Mesendoderm (in vitro differentiated cells): Measurements from ENCODE around the gene EML4.

Source experiments
- DNase-seq: peaks from one replicate; pipeline ENCODE4 v3.0.0; 2013
- H2AK5ac ChIP-seq: 2 replicates; pipeline ENCODE4 v1.6.1; 2013; ENCODE audit warnings: low read length, inconsistent platforms
- H2BK120ac ChIP-seq: 2 replicates; pipeline ENCODE4 v1.6.1; 2013; ENCODE audit warnings: low read depth, mild to moderate bottlenecking, low read length, moderate library complexity, mixed read lengths
- H2BK15ac ChIP-seq: replicated peaks from 2 replicates; pipeline ENCODE4 v1.6.1; 2013; ENCODE audit warnings: low read depth, mild to moderate bottlenecking, moderate library complexity
- H2BK5ac ChIP-seq: 2 replicates; pipeline ENCODE4 v1.6.1; 2013; ENCODE audit warnings: low read length, inconsistent platforms
- H3K18ac ChIP-seq: 2 replicates; pipeline ENCODE4 v1.6.1; 2013; ENCODE audit warnings: mild to moderate bottlenecking, low read length, mixed read lengths
- H3K23ac ChIP-seq: one replicate; pipeline ENCODE4 v1.6.1; 2013; ENCODE audit warnings: low read length
- H3K27ac ChIP-seq: 2 replicates; pipeline ENCODE4 v1.5.1; 2013; ENCODE audit warnings: low read depth, mild to moderate bottlenecking, inconsistent platforms, low read length, moderate library complexity
- H3K27me3 ChIP-seq: 2 replicates; pipeline ENCODE4 v1.6.1; 2013; ENCODE audit warnings: low read length, control low read depth, mild to moderate bottlenecking, inconsistent platforms; ENCODE audit not compliant: insufficient read depth, poor library complexity
- H3K36me3 ChIP-seq: 2 replicates; pipeline ENCODE4 v1.6.1; 2013; ENCODE audit warnings: low read length, inconsistent platforms; ENCODE audit not compliant: control insufficient read depth, insufficient read depth
- H3K4ac ChIP-seq: one replicate; pipeline ENCODE4 v1.6.1; 2013; ENCODE audit warnings: low read depth, mild to moderate bottlenecking, low read length, moderate library complexity
- H3K4me1 ChIP-seq: 2 replicates; pipeline ENCODE4 v1.6.1; 2013; ENCODE audit warnings: low read depth, low read length, inconsistent platforms; ENCODE audit not compliant: control insufficient read depth
- H3K4me2 ChIP-seq: 2 replicates; pipeline ENCODE4 v1.6.1; 2013; ENCODE audit warnings: low read length
- H3K4me3 ChIP-seq: 2 replicates; pipeline ENCODE4 v1.5.1; 2013; ENCODE audit warnings: mild to moderate bottlenecking, low read length
- H3K56ac ChIP-seq: one replicate; pipeline ENCODE4 v1.6.1; 2013; ENCODE audit warnings: low read length
- H3K79me1 ChIP-seq: 2 replicates; pipeline ENCODE4 v1.6.1; 2013; ENCODE audit warnings: low read length, inconsistent platforms
- H3K79me2 ChIP-seq: 2 replicates; pipeline ENCODE4 v1.6.1; 2013; ENCODE audit warnings: mild to moderate bottlenecking, low read length; ENCODE audit not compliant: control insufficient read depth, insufficient read depth
- H3K9ac ChIP-seq: 2 replicates; pipeline ENCODE4 v1.6.1; 2013; ENCODE audit warnings: low read length, inconsistent platforms
- H4K5ac ChIP-seq: one replicate; pipeline ENCODE4 v1.6.1; 2013; ENCODE audit warnings: low read length
- H4K8ac ChIP-seq: one replicate; pipeline ENCODE4 v1.6.1; 2013; ENCODE audit warnings: low read depth, mild to moderate bottlenecking, control low read depth, low read length, moderate library complexity
- WGBS: extraction: QIAGEN DNeasy Blood & Tissue Kit; methylation state at CpG from one replicate; pipeline ENCODE4 v1.1.7; 2013; ENCODE audit warnings: low lambda C conversion rate, missing lambda C conversion rate; ENCODE audit not compliant: insufficient coverage; ENCODE audit errors: extremely low coverage; 5-methylcytosine and 5-hydroxymethylcytosine counted together

Gene EML4

GRCh38 chr2:42136782-42137124 is 32.4 kb upstream of the EML4 start:
- H3K27ac ChIP-seq = no peak overlapping the region
- H3K4me1 ChIP-seq = peaks cover 22% of the 10 kb centered on the region

GRCh38 chr2:42137125-42137841 is 31.9 kb upstream of the EML4 start:
- DNase-seq = no peak
- H2BK15ac ChIP-seq = no peak overlapping the region
- no peak overlapping the region for H2BK120ac ChIP-seq
- WGBS = no CpG with 5 or more reads among the region's 5 CpGs
- no peaks in the 10 kb centered on the region for H3K36me3 ChIP-seq
- no peaks in the 10 kb centered on the region for H3K79me2 ChIP-seq
- no peak overlapping the region for H4K8ac ChIP-seq
- no peak overlapping the region for H3K4me3 ChIP-seq
- peak overlapping the region; percentile 43 for H2BK5ac ChIP-seq
- no peak overlapping the region for H3K23ac ChIP-seq
- no peak overlapping the region for H3K4me2 ChIP-seq
- no peak overlapping the region for H2AK5ac ChIP-seq
- H3K79me1 ChIP-seq = no peaks in the 10 kb centered on the region
- no peak overlapping the region for H3K9ac ChIP-seq
- peak overlapping the region; percentile 25 for H3K56ac ChIP-seq
- H3K27ac ChIP-seq = no peak overlapping the region
- no peaks in the 10 kb centered on the region for H3K27me3 ChIP-seq
- H4K5ac ChIP-seq = no peak overlapping the region
- peaks cover 22% of the 10 kb centered on the region for H3K4me1 ChIP-seq
- peak overlapping the region; percentile 19 for H3K18ac ChIP-seq
- peak overlapping the region; percentile 22 for H3K4ac ChIP-seq

More at GRCh38 chr2:42136782-42137124, 32.4 kb upstream of the EML4 start:
- H4K8ac ChIP-seq = no peak overlapping the region
- H3K36me3 ChIP-seq = no peaks in the 10 kb centered on the region
- no peak overlapping the region for H3K9ac ChIP-seq
- no peaks in the 10 kb centered on the region for H3K27me3 ChIP-seq
- no peaks in the 10 kb centered on the region for H3K79me2 ChIP-seq
- no peak overlapping the region for H3K18ac ChIP-seq
- no peak overlapping the region for H2BK120ac ChIP-seq
- no peaks in the 10 kb centered on the region for H3K79me1 ChIP-seq
- H3K56ac ChIP-seq = no peak overlapping the region
- no peak overlapping the region for H3K4me2 ChIP-seq
- no peak overlapping the region for H3K4me3 ChIP-seq
- no peak overlapping the region for H4K5ac ChIP-seq
- no peak overlapping the region for H2BK5ac ChIP-seq
- no peak overlapping the region for H2BK15ac ChIP-seq
- no peak overlapping the region for H3K4ac ChIP-seq
- no peak for DNase-seq
- no CpG with 5 or more reads among the region's 2 CpGs for WGBS
- H3K23ac ChIP-seq = no peak overlapping the region
- H2AK5ac ChIP-seq = no peak overlapping the region

- H3K27me3 ChIP-seq = no peaks in the 10 kb centered on the region
- no peak overlapping the region for H3K23ac ChIP-seq
- DNase-seq = no peak
- peak overlapping the region; percentile 9 for H2BK15ac ChIP-seq
- H2AK5ac ChIP-seq = no peak overlapping the region
- no peaks in the 10 kb centered on the region for H3K79me2 ChIP-seq
- H3K4ac ChIP-seq = no peak overlapping the region
- no CpG with 5 or more reads among the region's 5 CpGs for WGBS
- H3K4me3 ChIP-seq = no peak overlapping the region
- no peak overlapping the region for H3K9ac ChIP-seq
- no peak overlapping the region for H4K5ac ChIP-seq
- no peak overlapping the region for H2BK5ac ChIP-seq
- H3K79me1 ChIP-seq = no peaks in the 10 kb centered on the region
- H4K8ac ChIP-seq = no peak overlapping the region
- H3K4me2 ChIP-seq = no peak overlapping the region
- peaks cover 16% of the 10 kb centered on the region for H3K4me1 ChIP-seq
- H3K18ac ChIP-seq = no peak overlapping the region
- H3K56ac ChIP-seq = no peak overlapping the region
- H3K36me3 ChIP-seq = no peaks in the 10 kb centered on the region
- no peak overlapping the region for H3K27ac ChIP-seq
- H2BK120ac ChIP-seq = no peak overlapping the region
Observed at GRCh38 chr2:42138163-42139015, 30.8 kb upstream of the EML4 start.

- H3K18ac ChIP-seq = no peak overlapping the region
- H3K4ac ChIP-seq = no peak overlapping the region
- H2BK15ac ChIP-seq = no peak overlapping the region
- H3K79me1 ChIP-seq = no peaks in the 10 kb centered on the region
- H3K4me1 ChIP-seq = peaks cover 13% of the 10 kb centered on the region
- no CpG with 5 or more reads among the region's 3 CpGs for WGBS
- H3K56ac ChIP-seq = no peak overlapping the region
- no peak overlapping the region for H3K4me3 ChIP-seq
- H3K36me3 ChIP-seq = no peaks in the 10 kb centered on the region
- H3K23ac ChIP-seq = no peak overlapping the region
- no peaks in the 10 kb centered on the region for H3K27me3 ChIP-seq
- no peak overlapping the region for H3K9ac ChIP-seq
- DNase-seq = no peak
- H3K4me2 ChIP-seq = no peak overlapping the region
- H2BK120ac ChIP-seq = no peak overlapping the region
- no peak overlapping the region for H2BK5ac ChIP-seq
- H4K8ac ChIP-seq = no peak overlapping the region
- no peak overlapping the region for H4K5ac ChIP-seq
- no peaks in the 10 kb centered on the region for H3K79me2 ChIP-seq
- no peak overlapping the region for H2AK5ac ChIP-seq
- no peak overlapping the region for H3K27ac ChIP-seq
Observed at GRCh38 chr2:42139101-42139500, 30.1 kb upstream of the EML4 start.

- no peak overlapping the region for H3K27ac ChIP-seq
Observed at GRCh38 chr2:42140496-42140895, 28.7 kb upstream of the EML4 start.

More at GRCh38 chr2:42140496-42140895, 28.7 kb upstream of the EML4 start:
- H3K23ac ChIP-seq = no peak overlapping the region
- H3K4me1 ChIP-seq = peaks cover 11% of the 10 kb centered on the region
- no peak overlapping the region for H3K9ac ChIP-seq
- no peaks in the 10 kb centered on the region for H3K27me3 ChIP-seq
- no peak overlapping the region for H3K4me2 ChIP-seq
- no peaks in the 10 kb centered on the region for H3K36me3 ChIP-seq
- DNase-seq = no peak
- H3K4me3 ChIP-seq = no peak overlapping the region
- H2AK5ac ChIP-seq = no peak overlapping the region
- H4K8ac ChIP-seq = no peak overlapping the region
- H3K18ac ChIP-seq = no peak overlapping the region
- no peak overlapping the region for H2BK5ac ChIP-seq
- H3K4ac ChIP-seq = no peak overlapping the region
- H2BK15ac ChIP-seq = no peak overlapping the region
- H2BK120ac ChIP-seq = no peak overlapping the region
- no CpG with 5 or more reads among the region's 2 CpGs for WGBS
- H3K56ac ChIP-seq = no peak overlapping the region
- H3K79me1 ChIP-seq = no peaks in the 10 kb centered on the region
- no peak overlapping the region for H4K5ac ChIP-seq
- H3K79me2 ChIP-seq = no peaks in the 10 kb centered on the region
